ENCODE data around the gene NPHP3. TPM values are rescaled to one million over a fixed set of nuclear protein-coding genes. Genes with fewer than 3 reads are reported as not detected.

Gene NPHP3
- total RNA-seq, 1 donor from 2014 or later: 32.0 TPM

DNA sequence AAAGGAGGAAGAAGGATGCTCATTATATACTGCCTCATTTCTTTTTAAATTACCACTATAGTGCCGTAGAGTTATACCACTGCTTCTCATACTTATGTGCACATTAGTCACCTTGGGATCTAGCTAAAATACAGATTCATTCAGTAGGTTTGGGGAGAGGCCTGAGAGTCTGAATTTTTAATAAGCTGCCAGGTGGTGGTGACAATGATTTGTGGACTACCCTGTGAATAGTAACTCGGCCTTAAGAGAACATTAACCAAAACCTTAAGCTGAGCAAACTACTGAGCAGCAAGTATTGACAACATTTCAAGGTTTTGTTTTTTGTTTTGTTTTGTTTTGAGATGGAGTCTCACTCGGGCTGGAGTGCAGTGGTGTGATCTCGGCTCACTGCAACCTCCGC is 42.3 kb downstream of the NPHP3 start:
- Histone ChIP-seq H3K27ac (ENCODE audit: low read depth, low read length) (no peak overlapping the region), H3K4me3 (ENCODE audit: insufficient read depth, low read depth, low read length) (no peak overlapping the region), H2AFZ (ENCODE audit: low read depth, low read length) (no peak overlapping the region), H4K20me1 (ENCODE audit: insufficient read depth, low read length) (no peaks in the 10 kb centered on the region), H3K4me1 (ENCODE audit: insufficient read depth, low read length) (no peaks in the 10 kb centered on the region), H3K27me3 (ENCODE audit: insufficient read depth, low read length) (no peaks in the 10 kb centered on the region), H3K4me2 (ENCODE audit: low read length) (no peak overlapping the region), H3K9ac (ENCODE audit: low read length) (no peak overlapping the region), H3K79me2 (ENCODE audit: insufficient read depth, low read length) (no peaks in the 10 kb centered on the region), H3K36me3 (ENCODE audit: insufficient read depth, low read length) (peaks cover 32% of the 10 kb centered on the region), H3K9me3 (ENCODE audit: insufficient read depth, low read depth, low read length) (no peaks in the 10 kb centered on the region)
- no peak for TF ChIP-seq EZH2 (IDR thresholded peaks at IDR 0.05; ENCODE audit: insufficient read depth, low read length)
- TF ChIP-seq, protein P1, sequence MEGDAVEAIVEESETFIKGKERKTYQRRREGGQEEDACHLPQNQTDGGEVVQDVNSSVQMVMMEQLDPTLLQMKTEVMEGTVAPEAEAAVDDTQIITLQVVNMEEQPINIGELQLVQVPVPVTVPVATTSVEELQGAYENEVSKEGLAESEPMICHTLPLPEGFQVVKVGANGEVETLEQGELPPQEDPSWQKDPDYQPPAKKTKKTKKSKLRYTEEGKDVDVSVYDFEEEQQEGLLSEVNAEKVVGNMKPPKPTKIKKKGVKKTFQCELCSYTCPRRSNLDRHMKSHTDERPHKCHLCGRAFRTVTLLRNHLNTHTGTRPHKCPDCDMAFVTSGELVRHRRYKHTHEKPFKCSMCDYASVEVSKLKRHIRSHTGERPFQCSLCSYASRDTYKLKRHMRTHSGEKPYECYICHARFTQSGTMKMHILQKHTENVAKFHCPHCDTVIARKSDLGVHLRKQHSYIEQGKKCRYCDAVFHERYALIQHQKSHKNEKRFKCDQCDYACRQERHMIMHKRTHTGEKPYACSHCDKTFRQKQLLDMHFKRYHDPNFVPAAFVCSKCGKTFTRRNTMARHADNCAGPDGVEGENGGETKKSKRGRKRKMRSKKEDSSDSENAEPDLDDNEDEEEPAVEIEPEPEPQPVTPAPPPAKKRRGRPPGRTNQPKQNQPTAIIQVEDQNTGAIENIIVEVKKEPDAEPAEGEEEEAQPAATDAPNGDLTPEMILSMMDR (IDR thresholded peaks at IDR 0.05; ENCODE audit: insufficient read depth, low read depth, low read length): no peak
- no peak overlapping the region for H3K4me3 Mint-ChIP-seq (ENCODE audit: unreplicated experiment)
- no peak overlapping the region for H3K27ac Mint-ChIP-seq (ENCODE audit: unreplicated experiment)
- H3K4me1 Mint-ChIP-seq (ENCODE audit: low read depth, unreplicated experiment): no peaks in the 10 kb centered on the region
- DNase-seq (ENCODE audit: low read depth) (no peak), FAIRE-seq (no peak)
- H3K9me3 Mint-ChIP-seq (ENCODE audit: unreplicated experiment): no peaks in the 10 kb centered on the region
- H3K27me3 Mint-ChIP-seq (ENCODE audit: low read depth, unreplicated experiment): no peaks in the 10 kb centered on the region
- peaks cover 1% of the 10 kb centered on the region for H3K36me3 Mint-ChIP-seq (ENCODE audit: low read depth, unreplicated experiment)

DNA sequence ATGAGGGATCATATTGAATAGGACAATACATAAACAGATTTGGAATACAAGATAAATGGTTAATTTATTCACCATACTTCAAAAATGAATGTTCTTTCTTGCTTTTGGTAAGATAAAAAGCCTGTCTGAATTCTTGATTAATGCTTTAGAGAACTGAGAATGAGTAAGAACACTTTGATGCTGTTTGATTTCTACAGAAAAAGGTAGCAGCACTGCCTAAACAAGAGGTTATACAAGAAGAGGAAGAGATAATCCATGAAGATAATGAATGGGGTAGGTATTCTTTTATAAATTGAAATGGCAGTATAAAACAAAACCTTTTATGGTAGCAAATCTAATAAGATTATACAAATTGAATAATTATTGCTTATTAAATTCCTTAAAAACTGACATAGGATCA is 46.8 kb downstream of the NPHP3 start:
- no peaks in the 10 kb centered on the region for H3K9me3 Mint-ChIP-seq (ENCODE audit: unreplicated experiment)
- H3K79me2 ChIP-seq (ENCODE audit: insufficient read depth, low read length): no peaks in the 10 kb centered on the region
- no peaks in the 10 kb centered on the region for H3K9me3 ChIP-seq (ENCODE audit: insufficient read depth, low read depth, low read length)
- no peak overlapping the region for H3K27ac ChIP-seq (ENCODE audit: low read depth, low read length)
- H4K20me1 ChIP-seq (ENCODE audit: insufficient read depth, low read length): no peaks in the 10 kb centered on the region
- no peak for TF ChIP-seq EZH2 (IDR thresholded peaks at IDR 0.05; ENCODE audit: insufficient read depth, low read length)
- TF ChIP-seq, protein P1 (IDR thresholded peaks at IDR 0.05; ENCODE audit: insufficient read depth, low read depth, low read length): no peak
- peaks cover 1% of the 10 kb centered on the region for H3K36me3 Mint-ChIP-seq (ENCODE audit: low read depth, unreplicated experiment)
- H3K4me2 ChIP-seq (ENCODE audit: low read length): no peak overlapping the region
- H3K36me3 ChIP-seq (ENCODE audit: insufficient read depth, low read length): peaks cover 40% of the 10 kb centered on the region
- no peak overlapping the region for H3K27ac Mint-ChIP-seq (ENCODE audit: unreplicated experiment)
- no peaks in the 10 kb centered on the region for H3K4me1 ChIP-seq (ENCODE audit: insufficient read depth, low read length)
- no peaks in the 10 kb centered on the region for H3K27me3 Mint-ChIP-seq (ENCODE audit: low read depth, unreplicated experiment)
- FAIRE-seq (no peak), DNase-seq (ENCODE audit: low read depth) (no peak)
- no peak overlapping the region for H3K4me3 ChIP-seq (ENCODE audit: insufficient read depth, low read depth, low read length)
- no peak overlapping the region for H3K4me3 Mint-ChIP-seq (ENCODE audit: unreplicated experiment)
- no peak overlapping the region for H2AFZ ChIP-seq (ENCODE audit: low read depth, low read length)
- no peaks in the 10 kb centered on the region for H3K4me1 Mint-ChIP-seq (ENCODE audit: low read depth, unreplicated experiment)
- no peak overlapping the region for H3K9ac ChIP-seq (ENCODE audit: low read length)
- H3K27me3 ChIP-seq (ENCODE audit: insufficient read depth, low read length): no peaks in the 10 kb centered on the region

DNA sequence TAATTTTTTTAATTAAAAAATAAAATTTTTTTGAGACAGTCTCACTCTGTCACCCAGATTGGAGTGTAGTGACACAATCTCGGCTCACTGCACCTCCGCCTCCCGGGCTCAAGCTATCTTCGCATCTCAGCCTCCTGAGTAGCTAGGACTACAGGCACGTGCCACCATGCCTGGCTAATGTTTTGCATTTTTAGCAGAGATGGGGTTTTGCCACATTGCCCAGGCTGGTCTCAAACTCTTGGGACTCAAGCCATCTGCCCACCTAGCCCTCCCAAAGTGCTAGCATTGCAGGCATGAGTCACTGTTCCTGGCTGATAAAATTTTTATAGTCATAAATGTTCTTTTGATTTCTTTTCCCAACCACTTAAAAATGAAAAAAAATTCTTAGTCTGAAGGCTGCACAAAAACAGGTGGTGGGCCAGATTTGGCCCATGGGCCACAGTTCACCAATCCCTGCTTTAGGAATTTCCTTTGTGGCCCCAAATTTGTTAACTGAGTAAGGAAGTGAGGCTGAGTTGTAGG is 52.9 kb downstream of the NPHP3 start:
- FAIRE-seq: no peak
- H3K27ac ChIP-seq (ENCODE audit: low read depth, low read length): no peak overlapping the region
- no peak overlapping the region for H3K4me2 ChIP-seq (ENCODE audit: low read length)

More for the DNA sequence above, 52.9 kb downstream of the NPHP3 start:
- TF ChIP-seq EZH2 (IDR thresholded peaks at IDR 0.05; ENCODE audit: insufficient read depth, low read length): no peak
- TF ChIP-seq, protein P1 (IDR thresholded peaks at IDR 0.05; ENCODE audit: insufficient read depth, low read depth, low read length): no peak
- Mint-ChIP-seq H3K4me3 (ENCODE audit: unreplicated experiment) (no peak overlapping the region), H3K36me3 (ENCODE audit: low read depth, unreplicated experiment) (no peaks in the 10 kb centered on the region), H3K27me3 (ENCODE audit: low read depth, unreplicated experiment) (no peaks in the 10 kb centered on the region), H3K27ac (ENCODE audit: unreplicated experiment) (no peak overlapping the region), H3K4me1 (ENCODE audit: low read depth, unreplicated experiment) (no peaks in the 10 kb centered on the region), H3K9me3 (ENCODE audit: unreplicated experiment) (no peaks in the 10 kb centered on the region)
- H4K20me1 ChIP-seq (ENCODE audit: insufficient read depth, low read length): peaks cover 5% of the 10 kb centered on the region
- no peaks in the 10 kb centered on the region for H3K9me3 ChIP-seq (ENCODE audit: insufficient read depth, low read depth, low read length)
- peaks cover 5% of the 10 kb centered on the region for H3K4me1 ChIP-seq (ENCODE audit: insufficient read depth, low read length)
- no peak overlapping the region for H2AFZ ChIP-seq (ENCODE audit: low read depth, low read length)
- peaks cover 21% of the 10 kb centered on the region for H3K79me2 ChIP-seq (ENCODE audit: insufficient read depth, low read length)
- no peak overlapping the region for H3K4me3 ChIP-seq (ENCODE audit: insufficient read depth, low read depth, low read length)
- peaks cover 29% of the 10 kb centered on the region for H3K36me3 ChIP-seq (ENCODE audit: insufficient read depth, low read length)
- no peak overlapping the region for H3K9ac ChIP-seq (ENCODE audit: low read length)
- no peaks in the 10 kb centered on the region for H3K27me3 ChIP-seq (ENCODE audit: insufficient read depth, low read length)
- DNase-seq (ENCODE audit: low read depth): no peak

Data from astrocyte (in vitro differentiated cells and primary cell).